ENCODE data around the gene ZNF787.
"Not testable (repeated sequence)": the region's sequence is repeated elsewhere in the genome, so short reads cannot be mapped to it uniquely, and the experiment has no call there.

Gene ZNF787

GRCh38 chr19:56121180-56122167 lies at the start of gene ZNF787:
TSS of gene ZNF787 (minus strand) at chr19:56121295. CDS start at chr19:56103217, 18,078 bp downstream.
- DNase-seq: peak; percentile 98

DNA sequence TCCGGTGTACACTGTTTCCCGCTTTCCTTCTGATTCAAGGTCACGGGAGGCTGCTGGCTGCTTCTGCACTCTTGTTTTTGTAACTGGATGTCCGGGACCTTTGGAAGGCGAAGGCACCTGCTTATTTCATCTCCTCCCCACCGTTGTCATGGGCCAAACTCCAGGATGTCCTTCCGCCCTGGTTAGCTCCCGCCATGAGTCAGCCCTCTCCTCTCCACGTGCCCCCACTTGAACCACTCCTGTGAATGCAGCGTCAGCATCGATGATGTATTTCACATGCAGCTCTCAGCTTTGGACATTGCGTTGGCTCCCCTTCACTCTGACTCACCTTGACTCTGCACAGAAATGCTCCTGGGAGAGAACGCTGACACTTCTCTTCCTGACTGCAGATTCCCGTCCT lies 49.2 kb upstream of the ZNF787 start:
- DNase-seq: no peak

GRCh38 chr19:56167064-56167578 lies 46.0 kb upstream of the ZNF787 start:
- no peak for DNase-seq

- DNase-seq: no peak
Observed at GRCh38 chr19:56163097-56163496, 42.0 kb upstream of the ZNF787 start.

GRCh38 chr19:56162258-56162657 lies 41.2 kb upstream of the ZNF787 start:
- DNase-seq: no peak

- no peak for DNase-seq
Observed at GRCh38 chr19:56161534-56161933, 40.4 kb upstream of the ZNF787 start.

- DNase-seq: no peak
Observed at GRCh38 chr19:56159622-56160271, 38.7 kb upstream of the ZNF787 start.

GRCh38 chr19:56159009-56159559 lies 38.0 kb upstream of the ZNF787 start:
- DNase-seq: no peak

- no peak for DNase-seq
Observed at GRCh38 chr19:56158170-56158757, 37.2 kb upstream of the ZNF787 start.

- no peak for DNase-seq
Observed at GRCh38 chr19:56156768-56157167, 35.7 kb upstream of the ZNF787 start.

- DNase-seq: no peak
Observed at GRCh38 chr19:56155124-56155687, 34.1 kb upstream of the ZNF787 start.

- no peak for DNase-seq
Observed at GRCh38 chr19:56153507-56153906, 32.4 kb upstream of the ZNF787 start.

DNA sequence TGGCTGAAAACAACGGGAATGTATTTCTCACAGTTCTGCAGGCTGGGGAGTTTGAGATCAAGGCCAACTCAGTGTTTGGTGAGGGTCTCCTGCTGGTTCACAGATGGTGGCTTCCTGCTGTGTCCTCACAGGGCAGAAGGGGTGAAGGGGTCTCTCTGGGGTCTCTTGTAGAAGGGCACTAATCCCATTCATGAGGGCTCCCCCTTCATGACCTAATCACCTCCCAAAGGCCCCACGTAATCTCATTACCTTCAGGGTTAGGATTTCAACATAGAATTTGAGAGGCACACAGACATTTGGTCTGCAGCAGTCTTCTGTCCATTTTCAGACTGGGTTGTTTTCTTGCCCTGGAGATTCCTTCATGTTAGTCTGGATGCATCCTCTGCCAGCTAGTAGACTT lies 31.5 kb upstream of the ZNF787 start:
- DNase-seq: no peak

- no peak for DNase-seq
Observed at GRCh38 chr19:56150358-56150757, 29.3 kb upstream of the ZNF787 start.

DNA sequence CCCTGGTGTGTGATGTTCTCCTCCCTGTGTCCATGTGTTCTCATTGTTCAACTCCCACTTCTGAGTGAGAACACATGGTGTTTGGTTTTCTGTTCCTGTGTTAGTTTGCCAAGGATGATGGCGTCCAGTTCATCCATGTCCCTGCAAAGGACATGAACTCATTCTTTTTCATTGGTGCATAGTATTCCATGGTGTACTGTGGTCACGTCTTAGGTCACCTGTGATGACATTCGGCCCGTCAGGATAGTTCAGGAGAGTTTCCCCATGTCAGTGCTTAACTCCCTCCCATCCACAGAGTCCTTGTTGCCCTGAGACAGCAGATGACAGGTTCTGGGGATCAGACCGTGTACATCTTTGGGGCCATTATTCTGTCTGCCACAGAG lies 28.6 kb upstream of the ZNF787 start:
- DNase-seq: no peak

GRCh38 chr19:56148955-56149655 lies 28.0 kb upstream of the ZNF787 start:
- not testable (repeated sequence) for DNase-seq

- no peak for DNase-seq
Observed at GRCh38 chr19:56148096-56148495, 27.0 kb upstream of the ZNF787 start.

- no peak for DNase-seq
Observed at GRCh38 chr19:56147307-56147706, 26.2 kb upstream of the ZNF787 start.

DNA sequence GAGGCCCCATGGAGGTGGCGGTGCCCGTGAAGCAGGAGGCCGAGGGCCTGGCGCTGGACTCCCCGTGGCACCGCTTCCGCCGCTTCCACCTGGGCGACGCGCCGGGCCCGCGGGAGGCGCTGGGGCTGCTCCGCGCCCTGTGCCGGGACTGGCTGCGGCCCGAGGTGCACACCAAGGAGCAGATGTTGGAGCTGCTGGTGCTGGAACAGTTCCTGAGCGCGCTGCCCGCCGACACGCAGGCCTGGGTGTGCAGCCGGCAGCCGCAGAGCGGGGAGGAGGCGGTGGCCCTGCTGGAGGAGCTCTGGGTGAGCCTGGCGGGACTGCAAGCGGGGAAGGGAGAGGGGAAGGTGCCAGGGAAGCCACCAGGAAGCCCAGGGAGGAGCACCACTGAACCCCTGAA lies 25.8 kb upstream of the ZNF787 start:
- no peak for DNase-seq

- DNase-seq: no peak
Observed at GRCh38 chr19:56145698-56146097, 24.6 kb upstream of the ZNF787 start.

GRCh38 chr19:56144831-56145230 lies 23.7 kb upstream of the ZNF787 start:
- DNase-seq: no peak

DNA sequence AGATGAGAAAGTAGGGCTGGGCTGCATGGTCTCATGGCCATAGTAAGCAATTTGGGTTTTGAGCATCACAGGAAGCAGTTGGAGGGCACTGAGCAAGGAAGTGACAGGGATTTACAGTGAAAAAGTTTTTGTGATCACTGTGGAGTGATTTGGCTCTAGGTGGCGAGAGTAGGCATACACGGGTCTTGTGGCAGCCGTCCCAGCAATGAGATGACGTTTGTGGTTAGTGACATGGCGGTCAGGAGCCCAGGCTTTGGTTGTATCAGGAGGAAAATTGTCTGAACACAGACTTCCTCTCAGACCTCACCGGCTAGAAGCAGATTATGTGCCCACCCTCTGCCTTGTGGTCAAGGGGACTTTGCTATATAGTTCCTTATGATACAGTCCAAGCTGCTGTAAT lies 23.3 kb upstream of the ZNF787 start:
- DNase-seq: no peak
